A172 (cell line): ENCODE data around the gene OR5H2. TPM values are rescaled to one million over a fixed set of nuclear protein-coding genes. Genes with fewer than 3 reads are reported as not detected.
A peak's percentile ranks its signal among the peaks of the same experiment; 100 is the strongest.

Experiments
- DNase-seq: peaks from one replicate; pipeline ENCODE4 v3.0.0-alpha.2; 2015; ENCODE audit warnings: low spot score
- total RNA-seq: library from RNA; depleted of rRNA; stranded (reverse); fragments of >200 nt; shearing (Covaris generic); gene quantifications from 2 replicates; pipeline ENCODE4 v1.2.3, GENCODE V29; 2014; rRNA removed

Gene OR5H2
- total RNA-seq, 1 experiment from 2014 or later: not detected

GRCh38 chr3:98329392-98330124, 47.3 kb downstream of the OR5H2 start:
- DNase-seq: peak; percentile 38

GRCh38 chr3:98331329-98331728, 49.0 kb downstream of the OR5H2 start:
- DNase-seq: no peak

Other genes with a start within 250 kb of the OR5H2 start
- gene GABRR3, start 247.2 kb upstream of the OR5H2 start, total RNA-seq: not detected in 2 replicates
- not detected in 2 replicates for gene OR5AC2, start 195.3 kb upstream of the OR5H2 start, total RNA-seq
- gene OR5H1, start 151.8 kb upstream of the OR5H2 start, total RNA-seq: not detected in 2 replicates
- not detected in 2 replicates for gene OR5H14, start 135.0 kb upstream of the OR5H2 start, total RNA-seq
- not detected in 2 replicates for gene OR5H15, start 115.8 kb upstream of the OR5H2 start, total RNA-seq
- not detected in 2 replicates for gene OR5H6, start 18.3 kb upstream of the OR5H2 start, total RNA-seq
- gene OR5K4, start 71.3 kb downstream of the OR5H2 start, total RNA-seq: not detected in 2 replicates
- gene OR5K3, start 108.2 kb downstream of the OR5H2 start, total RNA-seq: not detected in 2 replicates
- not detected in 2 replicates for gene OR5K1, start 180.7 kb downstream of the OR5H2 start, total RNA-seq
- gene OR5K2, start 215.2 kb downstream of the OR5H2 start, total RNA-seq: not detected in 2 replicates
- gene CLDND1, start 240.4 kb downstream of the OR5H2 start, total RNA-seq: 140 and 166 TPM in 2 replicates
- gene GPR15, start 249.5 kb downstream of the OR5H2 start, total RNA-seq: not detected in 2 replicates